ENCODE data around the gene LALBA. TPM values are rescaled to one million over a fixed set of nuclear protein-coding genes. Genes with fewer than 3 reads are reported as not detected.

LALBA gene
- total RNA-seq (2022; extraction: Qiagen RNA extraction), result not detected in 5 replicates

GRCh38 chr12:48569946-48570345 is at the start of gene LALBA:
TSS of gene LALBA (minus strand) at chr12:48570046. CDS start at chr12:48570020, 26 bp downstream.

GRCh38 chr12:48525332-48525731 is 44.5 kb downstream of the LALBA start, which contains the start of gene OR8S1:
TSS of gene OR8S1 (plus strand) at chr12:48525632. CDS start at chr12:48525632, 0 bp downstream.

Other genes with a start within 250 kb of the LALBA start
- gene ZNF641, start 219.1 kb downstream of the LALBA start, total RNA-seq (2022; extraction: Qiagen RNA extraction), result 4.9 to 6.7 TPM (median 6.0 TPM) in 5 replicates
- not detected in 5 replicates for gene ANP32D, start 97.5 kb downstream of the LALBA start, total RNA-seq (2022; extraction: Qiagen RNA extraction)
- gene C12orf54, start 87.5 kb downstream of the LALBA start, total RNA-seq (2022; extraction: Qiagen RNA extraction), result not detected in 5 replicates
- gene OR8S1, start 44.4 kb downstream of the LALBA start, total RNA-seq (2022; extraction: Qiagen RNA extraction), result not detected in 5 replicates
- gene KANSL2, start 112.2 kb upstream of the LALBA start, total RNA-seq (2022; extraction: Qiagen RNA extraction), result 37.8 to 53.0 TPM (median 38.5 TPM) in 5 replicates
- 11.6 to 16.9 TPM (median 13.6 TPM) in 5 replicates for gene CCNT1, start 146.7 kb upstream of the LALBA start, total RNA-seq (2022; extraction: Qiagen RNA extraction)
- 9.9 to 14.6 TPM (median 12.8 TPM) in 5 replicates for gene ADCY6, start 219.0 kb upstream of the LALBA start, total RNA-seq (2022; extraction: Qiagen RNA extraction)
- 31.1 to 39.6 TPM (median 34.9 TPM) in 5 replicates for gene CACNB3, start 248.4 kb upstream of the LALBA start, total RNA-seq (2022; extraction: Qiagen RNA extraction)